ENCODE measurements around the gene MASP2.
A peak's percentile ranks its signal among the peaks of the same experiment; 100 is the strongest.

MASP2 gene

DNA sequence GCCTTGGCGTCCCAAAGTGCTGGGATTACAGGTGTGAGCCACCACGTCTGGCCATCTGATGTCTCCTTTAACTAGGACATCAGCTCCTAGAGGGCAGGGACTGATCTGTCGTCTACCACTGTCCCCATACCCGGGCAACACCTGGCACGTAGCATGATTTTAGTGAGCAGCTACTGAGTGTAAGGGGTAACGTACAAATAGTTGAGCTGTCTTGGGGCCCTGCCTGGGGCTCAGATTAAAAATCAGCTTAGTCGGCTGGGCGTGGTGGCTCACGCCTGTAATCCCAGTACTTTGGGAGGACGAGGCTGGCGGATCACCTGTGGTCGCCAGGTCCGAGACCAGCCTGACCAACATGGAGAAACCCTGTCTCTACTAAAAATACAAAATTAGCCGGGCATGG, 11.0 kb upstream of the MASP2 start:
- peak overlapping the region; percentile 77 for H3K4me2 ChIP-seq (ENCODE audit: low read length)
- no peaks in the 10 kb centered on the region for H3K9me3 ChIP-seq (ENCODE audit: control insufficient read depth, insufficient read depth, low read length)
- H3K4me1 ChIP-seq (ENCODE audit: control insufficient read depth, low read length) = peaks cover 34% of the 10 kb centered on the region
- H3K36me3 ChIP-seq (ENCODE audit: control insufficient read depth, low read length) = peaks cover 68% of the 10 kb centered on the region
- H3K79me2 ChIP-seq (ENCODE audit: control insufficient read depth, low read length) = peaks cover 52% of the 10 kb centered on the region
- H4K20me1 ChIP-seq (ENCODE audit: control insufficient read depth, insufficient read depth, low read depth, low read length) = 0 out of 2 replicates have a peak, but pooled peaks cover under 1% of the 10 kb centered on the region
- no peaks in the 10 kb centered on the region for H3K27me3 ChIP-seq (ENCODE audit: control insufficient read depth, low read length)
- peaks cover 8% of the 10 kb centered on the region for H3F3A ChIP-seq (ENCODE audit: control insufficient read depth, insufficient read depth)
- H3K27ac ChIP-seq (ENCODE audit: low read depth, low read length) = no peak overlapping the region
- no peak overlapping the region; the same call in 1 of the 2 replicates for H3K4me3 ChIP-seq (ENCODE audit: low read length)
- TF ChIP-seq EZH2phosphoT487 (IDR thresholded peaks at IDR 0.05; ENCODE audit: borderline replicate concordance, low read length) = no peak
- TF ChIP-seq, protein P1, sequence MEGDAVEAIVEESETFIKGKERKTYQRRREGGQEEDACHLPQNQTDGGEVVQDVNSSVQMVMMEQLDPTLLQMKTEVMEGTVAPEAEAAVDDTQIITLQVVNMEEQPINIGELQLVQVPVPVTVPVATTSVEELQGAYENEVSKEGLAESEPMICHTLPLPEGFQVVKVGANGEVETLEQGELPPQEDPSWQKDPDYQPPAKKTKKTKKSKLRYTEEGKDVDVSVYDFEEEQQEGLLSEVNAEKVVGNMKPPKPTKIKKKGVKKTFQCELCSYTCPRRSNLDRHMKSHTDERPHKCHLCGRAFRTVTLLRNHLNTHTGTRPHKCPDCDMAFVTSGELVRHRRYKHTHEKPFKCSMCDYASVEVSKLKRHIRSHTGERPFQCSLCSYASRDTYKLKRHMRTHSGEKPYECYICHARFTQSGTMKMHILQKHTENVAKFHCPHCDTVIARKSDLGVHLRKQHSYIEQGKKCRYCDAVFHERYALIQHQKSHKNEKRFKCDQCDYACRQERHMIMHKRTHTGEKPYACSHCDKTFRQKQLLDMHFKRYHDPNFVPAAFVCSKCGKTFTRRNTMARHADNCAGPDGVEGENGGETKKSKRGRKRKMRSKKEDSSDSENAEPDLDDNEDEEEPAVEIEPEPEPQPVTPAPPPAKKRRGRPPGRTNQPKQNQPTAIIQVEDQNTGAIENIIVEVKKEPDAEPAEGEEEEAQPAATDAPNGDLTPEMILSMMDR (IDR thresholded peaks at IDR 0.05; ENCODE audit: low read depth, low read length, poor library complexity, severe bottlenecking) = no peak
- H3K9me2 ChIP-seq (replicated peaks; ENCODE audit: control insufficient read depth, low read length) = no peaks in the 10 kb centered on the region

DNA sequence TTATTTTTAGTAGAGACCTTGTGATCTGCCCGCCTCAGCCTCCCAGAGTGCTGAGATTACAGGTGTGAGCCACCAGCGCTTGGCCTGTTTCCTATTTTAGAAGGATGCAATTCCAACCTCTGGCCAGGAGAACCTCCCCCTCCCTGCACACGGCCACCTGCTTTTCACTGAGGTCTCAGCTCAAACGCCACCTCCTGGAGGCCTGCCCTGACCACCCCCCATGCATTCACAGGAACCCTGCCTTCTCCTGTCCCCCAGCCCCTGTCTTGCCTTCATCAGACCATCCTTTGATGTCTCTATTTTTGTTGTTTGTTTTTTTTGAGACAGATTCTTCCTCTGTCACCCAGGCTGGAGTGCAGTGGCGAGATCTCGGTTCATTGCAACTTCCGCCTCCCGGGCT, 10.4 kb upstream of the MASP2 start:
- TF ChIP-seq, protein P1 (IDR thresholded peaks at IDR 0.05; ENCODE audit: low read depth, low read length, poor library complexity, severe bottlenecking) = no peak
- no peak for TF ChIP-seq EZH2phosphoT487 (IDR thresholded peaks at IDR 0.05; ENCODE audit: borderline replicate concordance, low read length)
- Histone ChIP-seq H3K27ac (ENCODE audit: low read depth, low read length) (no peak overlapping the region), H3K79me2 (ENCODE audit: control insufficient read depth, low read length) (peaks cover 48% of the 10 kb centered on the region), H3K4me1 (ENCODE audit: control insufficient read depth, low read length) (peaks cover 30% of the 10 kb centered on the region), H3K36me3 (ENCODE audit: control insufficient read depth, low read length) (peaks cover 63% of the 10 kb centered on the region), H3K4me2 (ENCODE audit: low read length) (no peak overlapping the region), H4K20me1 (ENCODE audit: control insufficient read depth, insufficient read depth, low read depth, low read length) (0 out of 2 replicates have a peak, but pooled peaks cover 3% of the 10 kb centered on the region), H3K9me3 (ENCODE audit: control insufficient read depth, insufficient read depth, low read length) (no peaks in the 10 kb centered on the region), H3K27me3 (ENCODE audit: control insufficient read depth, low read length) (no peaks in the 10 kb centered on the region), H3K9me2 (replicated peaks; ENCODE audit: control insufficient read depth, low read length) (no peaks in the 10 kb centered on the region), H3K4me3 (ENCODE audit: low read length) (no peak overlapping the region), H3F3A (ENCODE audit: control insufficient read depth, insufficient read depth) (peaks cover 4% of the 10 kb centered on the region; the same call in 1 of the 2 replicates)

DNA sequence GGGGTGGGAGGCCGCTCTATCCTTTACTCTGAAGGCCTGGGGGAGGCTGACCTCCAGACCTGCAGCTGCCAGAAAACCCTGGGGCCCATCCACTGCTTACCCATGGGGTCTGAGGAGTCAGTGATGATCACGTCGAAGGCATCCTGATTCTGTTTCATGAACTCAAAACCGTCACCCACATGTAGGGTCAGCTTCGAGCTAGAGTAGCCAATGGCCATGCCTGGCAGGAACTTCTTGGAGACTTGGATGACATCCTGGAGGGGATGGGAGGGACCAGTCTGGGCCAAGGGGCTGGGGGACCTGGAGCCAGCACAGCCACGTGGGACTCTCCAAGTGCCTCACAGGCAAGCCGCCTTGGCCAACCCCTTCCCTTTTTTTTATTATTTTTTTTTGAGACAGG, 9.5 kb upstream of the MASP2 start:
- H3K4me3 ChIP-seq (ENCODE audit: low read length) = no peak overlapping the region
- no peak overlapping the region for H3K4me2 ChIP-seq (ENCODE audit: low read length)
- H3F3A ChIP-seq (ENCODE audit: control insufficient read depth, insufficient read depth) = peaks cover 8% of the 10 kb centered on the region; the same call in 1 of the 2 replicates
- no peaks in the 10 kb centered on the region for H3K27me3 ChIP-seq (ENCODE audit: control insufficient read depth, low read length)
- no peaks in the 10 kb centered on the region for H3K9me2 ChIP-seq (replicated peaks; ENCODE audit: control insufficient read depth, low read length)
- peaks cover 53% of the 10 kb centered on the region for H3K36me3 ChIP-seq (ENCODE audit: control insufficient read depth, low read length)
- H3K27ac ChIP-seq (ENCODE audit: low read depth, low read length) = no peak overlapping the region
- no peak for TF ChIP-seq EZH2phosphoT487 (IDR thresholded peaks at IDR 0.05; ENCODE audit: borderline replicate concordance, low read length)
- TF ChIP-seq, protein P1 (IDR thresholded peaks at IDR 0.05; ENCODE audit: low read depth, low read length, poor library complexity, severe bottlenecking) = no peak
- H3K79me2 ChIP-seq (ENCODE audit: control insufficient read depth, low read length) = peaks cover 39% of the 10 kb centered on the region
- peaks cover 29% of the 10 kb centered on the region for H3K4me1 ChIP-seq (ENCODE audit: control insufficient read depth, low read length)
- H3K9me3 ChIP-seq (ENCODE audit: control insufficient read depth, insufficient read depth, low read length) = no peaks in the 10 kb centered on the region
- H4K20me1 ChIP-seq (ENCODE audit: control insufficient read depth, insufficient read depth, low read depth, low read length) = 0 out of 2 replicates have a peak, but pooled peaks cover 3% of the 10 kb centered on the region
